ENCODE results near the gene SLK.

Gene SLK

DNA sequence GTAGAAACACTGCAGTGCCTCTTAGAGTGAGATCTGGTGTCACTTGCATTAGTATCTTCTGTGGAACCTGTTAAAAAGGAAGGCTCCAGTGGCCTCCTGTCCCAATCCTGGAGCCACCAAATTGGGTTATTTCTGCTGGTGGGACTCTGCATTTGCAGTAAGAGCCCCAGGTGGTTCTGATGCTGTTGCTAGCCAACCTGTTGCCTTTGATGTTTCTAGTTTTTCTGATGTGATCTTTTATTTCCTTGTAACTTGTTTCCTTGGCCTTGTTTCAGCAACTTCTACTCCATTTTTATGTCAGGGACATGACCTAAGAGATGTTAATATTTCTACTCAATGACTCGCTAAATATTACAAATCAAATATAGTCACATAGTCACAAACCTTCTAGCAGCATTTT, 36.5 kb upstream of the SLK start:
- Histone ChIP-seq H3K4me1 (ENCODE audit: insufficient read depth, low read length) (no peaks in the 10 kb centered on the region), H2AFZ (ENCODE audit: low read depth, low read length) (no peak overlapping the region), H3K27me3 (ENCODE audit: insufficient read depth, low read length) (no peaks in the 10 kb centered on the region), H3K9me3 (ENCODE audit: low read length) (no peaks in the 10 kb centered on the region), H3K4me3 (ENCODE audit: low read length) (no peak overlapping the region), H3K36me3 (ENCODE audit: insufficient read depth, low read length) (no peaks in the 10 kb centered on the region)

GRCh38 chr10:103930881-103931280, 36.1 kb upstream of the SLK start:
- no peaks in the 10 kb centered on the region for H3K36me3 ChIP-seq (ENCODE audit: insufficient read depth, low read length)
- no peak overlapping the region for H3K4me3 ChIP-seq (ENCODE audit: low read length)
- H3K27me3 ChIP-seq (ENCODE audit: insufficient read depth, low read length): peaks cover under 1% of the 10 kb centered on the region
- H3K9me3 ChIP-seq (ENCODE audit: low read length): no peaks in the 10 kb centered on the region
- no peaks in the 10 kb centered on the region for H3K4me1 ChIP-seq (ENCODE audit: insufficient read depth, low read length)
- no peak overlapping the region for H2AFZ ChIP-seq (ENCODE audit: low read depth, low read length)

- Histone ChIP-seq H3K27me3 (ENCODE audit: insufficient read depth, low read length) (peaks cover 3% of the 10 kb centered on the region), H3K4me1 (ENCODE audit: insufficient read depth, low read length) (no peaks in the 10 kb centered on the region), H2AFZ (ENCODE audit: low read depth, low read length) (no peak overlapping the region), H3K36me3 (ENCODE audit: insufficient read depth, low read length) (no peaks in the 10 kb centered on the region), H3K9me3 (ENCODE audit: low read length) (no peaks in the 10 kb centered on the region), H3K4me3 (ENCODE audit: low read length) (no peak overlapping the region)
Observed at GRCh38 chr10:103931603-103932002, 35.3 kb upstream of the SLK start.

DNA sequence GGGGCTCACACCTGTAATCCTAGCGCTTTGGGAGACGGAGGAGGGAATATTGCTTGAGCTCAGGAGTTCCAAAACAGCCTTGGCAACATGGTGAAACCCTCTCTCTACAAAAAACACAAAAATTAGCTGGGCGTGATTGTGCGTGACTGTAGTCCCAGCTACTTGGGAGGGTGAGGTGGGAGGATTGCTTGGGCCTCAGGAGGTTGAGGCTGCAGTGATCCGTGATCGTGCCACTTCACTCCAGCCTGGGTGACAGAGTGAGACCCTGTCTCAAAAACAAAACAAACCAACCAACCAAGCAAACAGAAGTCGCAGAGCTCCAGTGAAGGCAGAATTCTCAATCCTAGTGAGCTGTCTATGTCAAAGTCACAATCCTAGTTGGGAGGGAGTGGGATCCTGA, 34.7 kb upstream of the SLK start:
- Histone ChIP-seq H3K27me3 (ENCODE audit: insufficient read depth, low read length) (peaks cover 3% of the 10 kb centered on the region), H3K4me3 (ENCODE audit: low read length) (no peak overlapping the region), H2AFZ (ENCODE audit: low read depth, low read length) (no peak overlapping the region), H3K36me3 (ENCODE audit: insufficient read depth, low read length) (no peaks in the 10 kb centered on the region), H3K9me3 (ENCODE audit: low read length) (no peaks in the 10 kb centered on the region), H3K4me1 (ENCODE audit: insufficient read depth, low read length) (no peaks in the 10 kb centered on the region)

DNA sequence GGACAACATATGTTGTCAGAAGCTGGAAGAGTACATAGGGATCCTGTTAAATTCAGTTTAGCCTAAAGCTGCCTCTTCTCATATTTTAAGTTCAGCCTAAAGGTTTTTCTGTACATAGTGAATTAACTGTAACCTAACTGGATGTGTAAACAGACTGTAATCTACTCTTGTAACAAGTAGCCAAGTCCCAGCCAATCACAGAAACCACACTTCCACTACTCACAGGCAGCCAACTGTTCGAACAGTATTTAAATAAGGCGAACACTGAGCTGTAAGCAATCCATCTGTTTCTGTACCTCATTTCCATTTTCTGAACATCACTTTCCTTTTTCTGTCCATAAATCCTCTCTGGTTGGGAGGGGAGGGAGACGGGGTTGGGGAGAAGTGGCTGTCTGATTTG, 34.0 kb upstream of the SLK start:
- Histone ChIP-seq H3K27me3 (ENCODE audit: insufficient read depth, low read length) (peaks cover 3% of the 10 kb centered on the region), H2AFZ (ENCODE audit: low read depth, low read length) (no peak overlapping the region), H3K9me3 (ENCODE audit: low read length) (no peaks in the 10 kb centered on the region), H3K4me1 (ENCODE audit: insufficient read depth, low read length) (no peaks in the 10 kb centered on the region), H3K36me3 (ENCODE audit: insufficient read depth, low read length) (no peaks in the 10 kb centered on the region), H3K4me3 (ENCODE audit: low read length) (no peak overlapping the region)

DNA sequence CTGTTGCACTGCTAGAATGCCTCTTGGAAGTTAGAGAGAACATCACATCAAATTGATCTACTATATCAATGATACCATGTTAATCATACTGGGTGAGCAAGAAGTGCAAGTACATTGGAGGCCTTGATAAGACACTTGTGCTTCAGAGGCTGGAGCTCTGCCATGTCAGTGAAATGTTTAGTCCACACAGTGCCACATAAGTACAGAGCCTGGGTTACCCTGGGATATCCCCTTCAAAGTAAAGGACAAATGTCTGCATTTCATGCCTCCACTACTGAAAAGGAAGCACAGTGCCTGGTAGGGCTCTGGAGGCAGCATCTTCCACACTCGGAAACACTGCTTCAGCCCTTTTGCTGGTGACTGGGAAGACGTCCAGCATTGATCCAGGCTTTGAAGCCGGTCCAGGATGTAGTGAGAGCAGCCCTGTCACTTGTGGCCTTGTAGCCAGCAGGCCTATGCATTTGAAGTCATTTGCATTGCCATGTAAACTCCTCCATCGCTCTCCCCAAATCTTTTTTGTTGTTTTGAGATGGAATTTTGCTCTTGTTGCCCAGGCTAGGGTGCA, 33.3 kb upstream of the SLK start:
- no peak overlapping the region for H3K4me3 ChIP-seq (ENCODE audit: low read length)
- no peaks in the 10 kb centered on the region for H3K36me3 ChIP-seq (ENCODE audit: insufficient read depth, low read length)
- no peaks in the 10 kb centered on the region for H3K9me3 ChIP-seq (ENCODE audit: low read length)
- H2AFZ ChIP-seq (ENCODE audit: low read depth, low read length): no peak overlapping the region
- H3K27me3 ChIP-seq (ENCODE audit: insufficient read depth, low read length): peaks cover 3% of the 10 kb centered on the region
- no peaks in the 10 kb centered on the region for H3K4me1 ChIP-seq (ENCODE audit: insufficient read depth, low read length)

DNA sequence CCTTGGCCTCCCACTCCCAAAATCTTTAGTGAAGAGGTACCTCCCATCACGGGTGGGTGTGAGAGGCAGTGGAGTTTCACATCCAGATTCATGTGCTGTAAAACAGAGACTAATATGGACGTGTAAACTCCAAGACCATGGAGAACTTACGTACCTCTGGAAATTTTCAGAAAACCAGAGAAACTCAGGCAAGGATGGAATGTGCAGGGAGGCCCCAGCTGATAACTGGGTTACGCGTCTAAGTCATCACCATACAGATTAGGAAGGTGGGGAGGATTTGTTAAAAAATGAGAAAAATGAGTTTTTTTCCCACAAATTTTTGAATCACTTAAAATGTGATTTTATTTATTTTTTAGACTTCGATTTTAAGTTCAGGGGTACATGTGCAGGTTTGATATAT, 32.6 kb upstream of the SLK start:
- no peaks in the 10 kb centered on the region for H3K4me1 ChIP-seq (ENCODE audit: insufficient read depth, low read length)
- H3K9me3 ChIP-seq (ENCODE audit: low read length): no peaks in the 10 kb centered on the region
- H2AFZ ChIP-seq (ENCODE audit: low read depth, low read length): no peak overlapping the region
- no peak overlapping the region for H3K4me3 ChIP-seq (ENCODE audit: low read length)
- no peaks in the 10 kb centered on the region for H3K36me3 ChIP-seq (ENCODE audit: insufficient read depth, low read length)
- H3K27me3 ChIP-seq (ENCODE audit: insufficient read depth, low read length): peaks cover 3% of the 10 kb centered on the region

DNA sequence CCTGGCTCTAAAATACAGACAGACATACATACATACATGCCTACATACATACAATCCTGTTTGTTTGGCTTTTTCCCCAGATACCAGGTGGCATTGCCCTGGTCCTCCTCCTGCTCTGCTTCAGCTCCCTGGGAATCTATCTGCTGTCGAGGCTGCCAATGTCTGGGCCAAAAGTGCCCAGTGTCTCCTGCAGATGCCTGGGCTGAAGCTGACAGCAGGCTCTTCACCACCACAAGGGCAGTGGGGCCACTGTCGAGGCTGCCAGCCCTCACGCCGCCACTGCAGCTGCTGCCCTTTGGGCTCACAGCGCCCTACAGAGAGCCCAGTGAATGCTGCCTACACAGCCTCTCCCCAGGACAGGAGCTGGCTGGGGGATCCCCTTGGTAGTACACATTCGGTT, 30.9 kb upstream of the SLK start:
- H2AFZ ChIP-seq (ENCODE audit: low read depth, low read length): no peak overlapping the region
- H3K9me3 ChIP-seq (ENCODE audit: low read length): no peaks in the 10 kb centered on the region
- no peaks in the 10 kb centered on the region for H3K4me1 ChIP-seq (ENCODE audit: insufficient read depth, low read length)
- H3K36me3 ChIP-seq (ENCODE audit: insufficient read depth, low read length): no peaks in the 10 kb centered on the region
- H3K4me3 ChIP-seq (ENCODE audit: low read length): no peak overlapping the region
- H3K27me3 ChIP-seq (ENCODE audit: insufficient read depth, low read length): peaks cover 3% of the 10 kb centered on the region

GRCh38 chr10:103939522-103939921, 27.4 kb upstream of the SLK start:
- Histone ChIP-seq H3K9me3 (ENCODE audit: low read length) (no peaks in the 10 kb centered on the region), H2AFZ (ENCODE audit: low read depth, low read length) (no peak overlapping the region), H3K4me3 (ENCODE audit: low read length) (no peak overlapping the region), H3K4me1 (ENCODE audit: insufficient read depth, low read length) (no peaks in the 10 kb centered on the region), H3K27me3 (ENCODE audit: insufficient read depth, low read length) (peaks cover 3% of the 10 kb centered on the region), H3K36me3 (ENCODE audit: insufficient read depth, low read length) (no peaks in the 10 kb centered on the region)

DNA sequence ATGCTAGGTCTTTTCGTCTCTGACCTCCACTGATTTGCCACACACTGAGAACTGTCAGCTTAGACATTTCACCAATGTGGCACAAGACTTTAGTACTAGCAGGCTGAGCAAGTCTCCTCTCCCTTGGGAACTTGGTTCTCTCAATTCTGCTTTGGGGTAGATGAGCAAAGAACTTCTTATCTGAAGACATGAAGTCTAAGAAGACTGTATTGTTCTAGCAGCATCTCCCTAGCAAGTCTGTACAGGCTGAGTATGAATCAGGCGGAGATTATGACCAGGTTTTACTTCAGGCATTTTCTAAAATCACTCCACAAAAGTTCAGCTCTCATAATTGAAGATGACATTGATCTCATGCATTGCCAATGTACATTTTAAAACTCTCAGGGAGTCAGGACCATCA, 25.1 kb upstream of the SLK start:
- Histone ChIP-seq H2AFZ (ENCODE audit: low read depth, low read length) (no peak overlapping the region), H3K36me3 (ENCODE audit: insufficient read depth, low read length) (no peaks in the 10 kb centered on the region), H3K4me3 (ENCODE audit: low read length) (no peak overlapping the region), H3K9me3 (ENCODE audit: low read length) (no peaks in the 10 kb centered on the region), H3K27me3 (ENCODE audit: insufficient read depth, low read length) (no peaks in the 10 kb centered on the region), H3K4me1 (ENCODE audit: insufficient read depth, low read length) (no peaks in the 10 kb centered on the region)

- H3K36me3 ChIP-seq (ENCODE audit: insufficient read depth, low read length): no peaks in the 10 kb centered on the region
- H3K9me3 ChIP-seq (ENCODE audit: low read length): no peaks in the 10 kb centered on the region
- H3K4me3 ChIP-seq (ENCODE audit: low read length): no peak overlapping the region
- no peaks in the 10 kb centered on the region for H3K27me3 ChIP-seq (ENCODE audit: insufficient read depth, low read length)
- no peak overlapping the region for H2AFZ ChIP-seq (ENCODE audit: low read depth, low read length)
- H3K4me1 ChIP-seq (ENCODE audit: insufficient read depth, low read length): no peaks in the 10 kb centered on the region
Observed at GRCh38 chr10:103942866-103943265, 24.1 kb upstream of the SLK start.

DNA sequence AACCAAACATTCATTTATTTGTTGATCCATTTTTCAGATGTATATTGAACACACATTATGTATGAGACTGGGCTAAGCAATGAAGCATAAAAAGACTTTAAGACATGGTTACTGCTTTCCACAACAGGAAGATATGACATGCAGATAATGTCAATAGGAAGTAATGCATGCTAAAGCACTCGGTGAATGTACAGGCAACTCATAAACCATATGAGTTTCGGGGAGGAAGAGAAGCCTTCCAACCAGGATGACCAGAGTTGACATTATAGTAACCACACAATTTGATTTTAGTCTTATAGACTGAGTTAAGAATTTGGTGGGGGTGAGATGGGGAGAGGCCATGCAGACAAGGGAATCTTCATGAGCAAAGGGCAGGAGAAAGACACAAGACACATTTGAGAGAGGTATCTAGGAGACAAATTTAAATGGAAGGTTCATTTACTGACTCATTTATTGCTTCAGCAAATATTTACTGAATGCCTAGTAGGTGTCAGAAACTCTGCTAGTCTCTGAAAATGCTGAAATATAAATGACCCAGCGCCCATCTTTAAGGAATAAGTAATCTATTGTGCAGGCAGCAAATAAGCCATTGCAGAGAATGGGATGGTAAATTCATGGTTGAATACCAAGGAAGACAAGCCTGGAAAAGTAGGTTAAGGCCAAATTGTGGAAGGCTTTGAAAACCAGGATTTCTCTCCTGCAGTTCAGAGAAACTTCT, 19.0 kb upstream of the SLK start:
- Histone ChIP-seq H3K4me1 (ENCODE audit: insufficient read depth, low read length) (no peaks in the 10 kb centered on the region), H3K4me3 (ENCODE audit: low read length) (no peak overlapping the region), H3K9me3 (ENCODE audit: low read length) (no peaks in the 10 kb centered on the region), H3K36me3 (ENCODE audit: insufficient read depth, low read length) (no peaks in the 10 kb centered on the region), H2AFZ (ENCODE audit: low read depth, low read length) (no peak overlapping the region), H3K27me3 (ENCODE audit: insufficient read depth, low read length) (no peaks in the 10 kb centered on the region)

GRCh38 chr10:103949728-103950127, 17.2 kb upstream of the SLK start:
- H3K4me1 ChIP-seq (ENCODE audit: insufficient read depth, low read length): no peaks in the 10 kb centered on the region
- H3K36me3 ChIP-seq (ENCODE audit: insufficient read depth, low read length): no peaks in the 10 kb centered on the region
- no peaks in the 10 kb centered on the region for H3K27me3 ChIP-seq (ENCODE audit: insufficient read depth, low read length)
- no peaks in the 10 kb centered on the region for H3K9me3 ChIP-seq (ENCODE audit: low read length)
- no peak overlapping the region for H3K4me3 ChIP-seq (ENCODE audit: low read length)
- H2AFZ ChIP-seq (ENCODE audit: low read depth, low read length): no peak overlapping the region

- no peaks in the 10 kb centered on the region for H3K27me3 ChIP-seq (ENCODE audit: insufficient read depth, low read length)
- no peaks in the 10 kb centered on the region for H3K4me1 ChIP-seq (ENCODE audit: insufficient read depth, low read length)
- no peaks in the 10 kb centered on the region for H3K36me3 ChIP-seq (ENCODE audit: insufficient read depth, low read length)
- no peak overlapping the region for H2AFZ ChIP-seq (ENCODE audit: low read depth, low read length)
- no peaks in the 10 kb centered on the region for H3K9me3 ChIP-seq (ENCODE audit: low read length)
- H3K4me3 ChIP-seq (ENCODE audit: low read length): no peak overlapping the region
Observed at GRCh38 chr10:103951183-103951582, 15.8 kb upstream of the SLK start.

Data from neuron (in vitro differentiated cells).